K562 (cell line): ENCODE results near the gene GPR4. TPM values are rescaled to one million over a fixed set of nuclear protein-coding genes. Genes with fewer than 3 reads are reported as not detected.
A peak's percentile ranks its signal among the peaks of the same experiment; 100 is the strongest.

Experiments used
- CBX3 ChIP-seq, 2 experiments: IDR thresholded peaks; 1 replicate in 1 of 2; 2 replicates in 1 of 2; pipeline ENCODE4 v1.6.1; 2012; ENCODE audit warnings: inconsistent platforms in 2 of 2, low read length in 2 of 2, borderline replicate concordance in 1 of 2, control low read depth in 1 of 2
- EHMT2 ChIP-seq: fragments of 450-650 bp; IDR thresholded peaks from 2 replicates; pipeline ENCODE4 v1.6.1; 2018; ENCODE audit warnings: antibody characterized with exemption
- FOXP4 ChIP-seq: sonication (generic); formaldehyde crosslinking; IDR thresholded peaks from 2 replicates; pipeline ENCODE4 v1.8.0; 2022; ENCODE audit warnings: mild to moderate bottlenecking, missing genetic modification reagents, borderline replicate concordance
- GATAD2A ChIP-seq: fragments of 450-650 bp; IDR thresholded peaks from 2 replicates; pipeline ENCODE4 v1.6.1; 2017
- GTF2E2 ChIP-seq: fragments of 200-800 bp; sonication (Bioruptor generic); IDR thresholded peaks from 2 replicates; pipeline ENCODE4 v1.6.1; 2016; ENCODE audit warnings: missing genetic modification characterization, missing compliant biosample characterization
- HNRNPL ChIP-seq: fragments of 200-400 bp; formaldehyde crosslinking; IDR thresholded peaks from 2 replicates; pipeline ENCODE4 v1.6.1; 2017; ENCODE audit warnings: low read depth, mild to moderate bottlenecking, low read length
- POLR2AphosphoS5 ChIP-seq: IDR thresholded peaks from 2 replicates; pipeline ENCODE4 v1.6.1; 2011; ENCODE audit warnings: mild to moderate bottlenecking, low read depth, low read length, moderate library complexity; ENCODE audit not compliant: control insufficient read depth, insufficient read depth
- RBM22 ChIP-seq: fragments of 200-400 bp; formaldehyde crosslinking; IDR thresholded peaks from 2 replicates; pipeline ENCODE4 v1.6.1; 2018; ENCODE audit warnings: low read length, low read depth; ENCODE audit not compliant: poor library complexity, severe bottlenecking
- TEAD2 ChIP-seq: fragments of 450-650 bp; IDR thresholded peaks from 2 replicates; pipeline ENCODE4 v1.6.1; 2016; ENCODE audit warnings: missing genetic modification characterization, control low read depth, missing compliant biosample characterization
- TFAP4 ChIP-seq: sonication (generic); formaldehyde crosslinking; IDR thresholded peaks from 2 replicates; pipeline ENCODE4 v1.8.0; 2022; ENCODE audit warnings: missing genetic modification reagents, mild to moderate bottlenecking, moderate library complexity, borderline replicate concordance
- TSHZ1 ChIP-seq: fragments of 250-450 bp; sonication (Bioruptor Pico); IDR thresholded peaks from 2 replicates; pipeline ENCODE4 v1.4.0; 2020; ENCODE audit warnings: mild to moderate bottlenecking, moderate library complexity
- polyA plus RNA-seq, 8 experiments: library from polyadenylated mRNA; depleted of rRNA in 4 of 8; stranded (reverse) in 5 of 8; unstranded in 3 of 8; fragments of >200 nt; fragmentation: Nextera tagmentation in 2 of 8; fragmentation: Illumina TruSeq in 1 of 8; extraction: Ambion mirVana in 2 of 8; extraction: Trizol in 1 of 8; gene quantifications; 2 replicates each; pipeline versions ENCODE4 v1.2.1 to v1.2.3, GENCODE V29; 2011 to 2014; ENCODE audit warnings: inconsistent platforms in 1 of 8, missing spikeins in 1 of 8
- total RNA-seq, 7 experiments: library from RNA; depleted of rRNA in 6 of 7; stranded (reverse); fragments of >200 nt in 6 of 7; fragmentation: Illumina TruSeq in 2 of 7; extraction: Trizol in 2 of 7; gene quantifications; 2 replicates each; pipeline versions ENCODE4 v1.2.1 to v1.2.3, GENCODE V29; 2011 to 2021; ENCODE audit warnings: low replicate concordance in 1 of 7

Gene GPR4
- total and polyA plus RNA-seq, 9 of the 15 experiments (the other 6 are each of a cell fraction or from before 2014, with no cell fraction given): 0.03 to 0.09 (median 0.04) TPM; not detected in 5

GRCh38 chr19:45643024-45643926 is 41.3 kb upstream of the GPR4 start (continued):
- TF ChIP-seq TSHZ1 (CRISPR knock-in tag): no peak
- no peak for TF ChIP-seq TEAD2 (tag)
- TF ChIP-seq TFAP4 (CRISPR knock-in tag): peak; percentile 91
- TF ChIP-seq EHMT2: 0 out of 2 replicates have a peak, but pooled peaks have one; percentile 31
- peak; percentile 46; the same call in 1 of the 2 replicates for TF ChIP-seq GATAD2A
- 0 out of 3 replicates have a peak, but pooled peaks of 1 of the 2 experiments have one; percentile 15 for TF ChIP-seq CBX3 (IDR thresholded peaks at IDR 0.05; ENCODE audit: borderline replicate concordance in 1 of 2, low read length in 2 of 2)
- no peak for TF ChIP-seq RBM22
- TF ChIP-seq POLR2AphosphoS5: no peak
- TF ChIP-seq FOXP4 (CRISPR knock-in tag): no peak
- no peak for TF ChIP-seq HNRNPL
- TF ChIP-seq GTF2E2 (tag): no peak
